GM18873 (cell line): ENCODE data around the gene DPM3.
"Not testable (repeated sequence)": the region's sequence is repeated elsewhere in the genome, so short reads cannot be mapped to it uniquely, and the experiment has no call there.

Experiments used
- ATAC-seq: cut with Tn5 transposase; IDR thresholded peaks from one replicate; pipeline ENCODE4 v1.9.1; 2021; ENCODE audit warnings: mild to moderate bottlenecking, moderate library complexity, moderate number of reproducible peaks; ENCODE audit not compliant: unreplicated experiment, low FRiP score

Gene DPM3

GRCh38 chr1:155175927-155176371 is 35.6 kb upstream of the DPM3 start:
- ATAC-seq = no peak

DNA sequence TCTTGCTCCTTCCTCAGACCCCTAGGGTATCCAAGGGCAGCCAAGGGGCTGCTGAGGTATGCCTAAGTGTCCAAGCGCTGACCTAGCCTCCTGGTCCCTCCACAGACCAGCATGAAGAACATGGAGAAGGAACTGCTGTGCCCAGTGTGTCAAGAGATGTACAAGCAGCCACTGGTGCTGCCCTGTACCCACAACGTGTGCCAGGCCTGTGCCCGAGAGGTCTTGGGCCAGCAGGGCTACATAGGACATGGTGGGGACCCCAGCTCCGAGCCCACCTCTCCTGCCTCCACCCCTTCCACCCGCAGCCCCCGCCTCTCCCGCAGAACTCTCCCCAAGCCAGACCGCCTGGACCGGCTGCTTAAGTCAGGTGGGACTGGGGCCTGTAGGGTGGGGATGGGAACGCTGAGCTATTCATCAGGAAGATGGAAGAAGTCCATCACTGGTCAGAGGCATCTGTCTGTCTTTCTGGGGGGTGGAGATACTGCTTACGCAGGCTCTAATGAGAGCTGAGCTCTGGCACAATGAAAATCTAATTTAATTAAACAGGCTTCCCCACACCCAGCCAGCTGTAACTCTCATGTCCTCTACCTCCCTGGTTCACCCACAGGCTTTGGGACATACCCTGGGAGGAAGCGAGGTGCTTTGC is 35.1 kb upstream of the DPM3 start:
- no peak for ATAC-seq

DNA sequence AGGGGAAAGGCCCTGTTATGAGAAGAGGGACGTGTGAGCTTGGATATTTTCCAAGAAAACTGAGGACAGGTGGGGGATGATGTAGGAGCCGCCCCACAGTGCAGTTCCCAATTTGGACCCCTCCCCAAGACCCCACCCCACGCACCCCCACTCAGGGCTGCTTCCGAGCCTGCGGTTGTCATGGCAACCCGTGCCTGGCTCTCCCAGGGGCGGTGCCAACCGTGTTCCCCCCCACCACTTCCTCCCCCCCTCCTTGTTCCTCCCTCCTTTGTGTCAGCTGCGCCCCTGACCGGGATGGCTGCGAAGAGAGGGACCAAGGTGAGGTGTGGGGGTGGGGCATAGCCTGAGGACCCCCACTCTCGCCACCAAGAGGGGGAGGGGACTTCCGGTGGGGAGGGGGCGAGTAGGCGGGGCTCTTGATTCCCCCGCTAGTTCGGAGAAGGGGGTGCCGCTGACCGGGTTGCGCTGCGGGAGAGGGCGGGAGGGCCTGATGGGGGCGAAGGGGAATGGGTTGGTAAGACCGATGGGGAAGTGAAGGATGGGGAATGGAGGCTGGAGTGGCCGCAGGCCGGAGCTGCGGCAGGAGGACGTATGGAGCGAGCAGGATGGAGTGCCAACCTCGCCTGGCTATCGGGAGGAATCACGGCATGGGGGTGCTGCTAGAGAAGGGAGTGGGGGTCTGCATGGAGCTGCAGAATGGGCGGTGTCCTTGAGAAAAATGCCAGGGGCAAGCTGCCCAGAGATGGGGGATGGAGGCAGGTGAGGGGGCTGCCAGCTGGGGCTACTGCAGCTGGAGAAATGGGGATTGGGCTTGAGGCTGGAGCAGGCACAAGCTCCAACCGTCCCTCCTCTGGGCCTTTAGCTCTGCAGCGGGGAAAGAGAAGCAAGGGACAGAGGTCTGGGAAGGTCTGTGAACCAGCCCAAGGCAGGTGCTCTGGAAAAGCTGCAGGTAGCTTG is 34.3 kb upstream of the DPM3 start:
- ATAC-seq = no peak

- no peak for ATAC-seq
Observed at GRCh38 chr1:155173478-155174323, 33.4 kb upstream of the DPM3 start, which contains the start of gene TRIM46. Gene TRIM46 (plus strand): TSS chr1:155173849. CDS start chr1:155173967, 118 bp downstream.

GRCh38 chr1:155172732-155173477 is 32.6 kb upstream of the DPM3 start, which contains the start of gene KRTCAP2:
Gene KRTCAP2 (minus strand): TSS chr1:155173304. CDS start chr1:155173224, 80 bp downstream.
- peak; percentile 64 for ATAC-seq

GRCh38 chr1:155171836-155172731 is 31.8 kb upstream of the DPM3 start:
- ATAC-seq = no peak

GRCh38 chr1:155170806-155171205 is 30.5 kb upstream of the DPM3 start:
- no peak for ATAC-seq

- no peak for ATAC-seq
Observed at GRCh38 chr1:155170101-155170785, 29.9 kb upstream of the DPM3 start.

- ATAC-seq = no peak
Observed at GRCh38 chr1:155169541-155169940, 29.2 kb upstream of the DPM3 start.

GRCh38 chr1:155168456-155169210 is 28.3 kb upstream of the DPM3 start:
- no peak for ATAC-seq

GRCh38 chr1:155168105-155168445 is 27.7 kb upstream of the DPM3 start:
- ATAC-seq = not testable (repeated sequence)

GRCh38 chr1:155167166-155168104 is 27.1 kb upstream of the DPM3 start:
- ATAC-seq = no peak

GRCh38 chr1:155166471-155167165 is 26.3 kb upstream of the DPM3 start:
- no peak for ATAC-seq

GRCh38 chr1:155166051-155166470 is 25.7 kb upstream of the DPM3 start:
- no peak for ATAC-seq

GRCh38 chr1:155164625-155165024 is 24.3 kb upstream of the DPM3 start:
- not testable (repeated sequence) for ATAC-seq

- ATAC-seq = not testable (repeated sequence)
Observed at GRCh38 chr1:155163785-155164184, 23.5 kb upstream of the DPM3 start.
